CD14-positive monocyte (primary cell): ENCODE results near the gene SMARCD1. TPM values are rescaled to one million over a fixed set of nuclear protein-coding genes. Genes with fewer than 3 reads are reported as not detected.

Source experiments
- DNase-seq, 3 donors: peaks; one replicate each; pipeline ENCODE4 v3.0.0-alpha.2; 2011 to 2022
- H2AFZ ChIP-seq: 2 replicates; pipeline ENCODE4 v1.6.0; 2012; ENCODE audit warnings: mild to moderate bottlenecking, low read depth, low read length, inconsistent platforms; ENCODE audit not compliant: insufficient read depth, poor library complexity, severe bottlenecking
- H3K27ac ChIP-seq, 2 donors: 1 replicate in 1 of 2; 2 replicates in 1 of 2; pipeline ENCODE4 v1.5.1; 2012 to 2013; ENCODE audit warnings: low read length in 2 of 2, control low read depth in 1 of 2, inconsistent platforms in 1 of 2, low read depth in 1 of 2, mild to moderate bottlenecking in 1 of 2
- H3K27me3 ChIP-seq, 2 donors: one replicate each; pipeline versions ENCODE4 v1.6.0 to v1.6.1; 2011 to 2013; ENCODE audit warnings: low read length in 2 of 2; ENCODE audit not compliant: control insufficient read depth in 2 of 2, insufficient read depth in 2 of 2
- H3K36me3 ChIP-seq, 2 donors: replicated peaks in 1 of 2; 1 replicate in 1 of 2; 2 replicates in 1 of 2; pipeline versions ENCODE4 v1.5.1 to v1.6.1; 2012 to 2013; ENCODE audit warnings: low read length in 2 of 2, control low read depth in 1 of 2, inconsistent platforms in 1 of 2, mild to moderate bottlenecking in 1 of 2; ENCODE audit not compliant: insufficient read depth in 2 of 2, control insufficient read depth in 1 of 2
- H3K4me1 ChIP-seq, 2 donors: 1 replicate in 1 of 2; 2 replicates in 1 of 2; pipeline versions ENCODE4 v1.5.1 to v1.6.1; 2012 to 2013; ENCODE audit warnings: low read length in 2 of 2, control low read depth in 1 of 2, inconsistent platforms in 1 of 2, mild to moderate bottlenecking in 1 of 2, moderate library complexity in 1 of 2; ENCODE audit not compliant: insufficient read depth in 2 of 2, control insufficient read depth in 1 of 2
- H3K4me2 ChIP-seq: replicated peaks from 2 replicates; pipeline ENCODE3; 2012; ENCODE audit warnings: low read length, moderate library complexity, mild to moderate bottlenecking; ENCODE audit not compliant: poor library complexity, severe bottlenecking; ENCODE audit errors: extremely low read depth
- H3K4me3 ChIP-seq, 3 experiments: fragments of 200-600 bp in 1 of 3; sonication (generic) in 1 of 3; replicated peaks in 1 of 3; 1 replicate in 2 of 3; 2 replicates in 1 of 3; pipeline ENCODE4 v1.5.1; 2011 to 2013; ENCODE audit warnings: low read length in 3 of 3, mild to moderate bottlenecking in 3 of 3, control low read depth in 2 of 3, low read depth in 2 of 3, inconsistent platforms in 1 of 3, moderate library complexity in 1 of 3
- H3K79me2 ChIP-seq: 2 replicates; pipeline ENCODE4 v1.6.0; 2012; ENCODE audit warnings: mild to moderate bottlenecking, control low read depth, inconsistent platforms, low read length, moderate library complexity; ENCODE audit not compliant: insufficient read depth
- H3K9ac ChIP-seq: 2 replicates; pipeline ENCODE4 v1.6.0; 2017; ENCODE audit warnings: low read length, mild to moderate bottlenecking; ENCODE audit not compliant: insufficient read depth, poor library complexity, severe bottlenecking
- H3K9me3 ChIP-seq, 2 donors: replicated peaks in 1 of 2; 1 replicate in 1 of 2; 2 replicates in 1 of 2; pipeline versions ENCODE4 v1.5.1 to v1.6.1; 2012 to 2013; ENCODE audit warnings: low read length in 2 of 2, control low read depth in 1 of 2; ENCODE audit not compliant: control insufficient read depth in 1 of 2, insufficient read depth in 1 of 2
- H4K20me1 ChIP-seq: 2 replicates; pipeline ENCODE4 v1.6.0; 2012; ENCODE audit warnings: mild to moderate bottlenecking, low read length, control low read depth, moderate library complexity; ENCODE audit not compliant: insufficient read depth
- H3K27ac Mint-ChIP-seq, 7 donors: one replicate each; pipeline ENCODE4 v1.8.0; 2020; ENCODE audit warnings: mild to moderate bottlenecking in 7 of 7, mixed read lengths in 7 of 7, moderate library complexity in 6 of 7, inconsistent platforms in 2 of 7
- H3K27me3 Mint-ChIP-seq, 3 donors: one replicate each; pipeline ENCODE4 v1.8.0; 2021 to 2022; ENCODE audit warnings: low read depth in 3 of 3, mild to moderate bottlenecking in 3 of 3, mixed read lengths in 3 of 3, moderate library complexity in 3 of 3, inconsistent platforms in 1 of 3
- H3K36me3 Mint-ChIP-seq, 2 donors: one replicate each; pipeline ENCODE4 v1.8.0; 2020; ENCODE audit warnings: mixed read lengths in 2 of 2, inconsistent platforms in 1 of 2, mild to moderate bottlenecking in 1 of 2
- H3K4me1 Mint-ChIP-seq: one replicate; pipeline ENCODE4 v1.8.0; 2020; ENCODE audit warnings: mild to moderate bottlenecking, mixed read lengths
- H3K4me3 Mint-ChIP-seq, 2 donors: one replicate each; pipeline ENCODE4 v1.8.0; 2020; ENCODE audit warnings: mild to moderate bottlenecking in 2 of 2, mixed read lengths in 2 of 2, moderate library complexity in 1 of 2
- H3K9me3 Mint-ChIP-seq, 7 donors: one replicate each; pipeline ENCODE4 v1.8.0; 2020 to 2022; ENCODE audit warnings: mixed read lengths in 7 of 7, mild to moderate bottlenecking in 6 of 7, moderate library complexity in 6 of 7, inconsistent platforms in 2 of 7
- CTCF ChIP-seq: fragments of 200-600 bp; IDR thresholded peaks from one replicate; pipeline ENCODE4 v1.8.0; 2022; ENCODE audit warnings: antibody characterized with exemption, mild to moderate bottlenecking
- WGBS: methylation state at CpG from one replicate; pipeline ENCODE4 v1.1.5; 2013; ENCODE audit warnings: missing lambda C conversion rate; ENCODE audit not compliant: insufficient coverage; 5-methylcytosine and 5-hydroxymethylcytosine counted together
- intact Hi-C, 2 donors: fragments of 100-400 bp; cut with micrococcal nuclease; formaldehyde crosslinking; loops; one replicate each; pipeline versions ENCODE4 v1.15.0 to v1.15.1; 2023
- polyA plus RNA-seq, 3 donors: library from polyadenylated mRNA; depleted of rRNA in 1 of 3; unstranded in 2 of 3; stranded (reverse) in 1 of 3; fragments of 300-500 nt in 2 of 3; fragments of >200 nt in 1 of 3; fragmentation: Illumina TruSeq in 2 of 3; gene quantifications; 1 replicate in 2 of 3; 2 replicates in 1 of 3; pipeline ENCODE4 v1.2.3, GENCODE V29; 2012 to 2021

SMARCD1 gene
- polyA plus RNA-seq, 3 donors, result 3.7 to 41.9 (median 7.8) TPM

- H3K27me3 ChIP-seq, result no peaks in the 10 kb centered on the region
- Mint-ChIP-seq H3K36me3 (peaks cover 13 to 21% of the 10 kb centered on the region in 2 donors), H3K9me3 (no peaks in the 10 kb centered on the region), H3K27me3 (peaks cover 0 to 7% (median 2%) of the 10 kb centered on the region in 3 donors), H3K4me1 (peaks cover 25% of the 10 kb centered on the region), H3K4me3 (peak overlapping the region; percentile 69 to 87), H3K27ac (peak overlapping the region in 4 of 7 donors; percentile 62 to 85 (median 74))
- 18% methylated on average over 18 of the region's 19 CpGs for WGBS
- no peak for DNase-seq
- H3K9ac ChIP-seq, result no peak overlapping the region
- H3K9me3 ChIP-seq, result no peaks in the 10 kb centered on the region
- peak overlapping the region; percentile 69 for H3K4me2 ChIP-seq
- H3K36me3 ChIP-seq, result peaks cover 5 to 9% of the 10 kb centered on the region in 2 donors
- H3K27ac ChIP-seq, result no peak overlapping the region
- peak overlapping the region; percentile 75 for H2AFZ ChIP-seq
- H4K20me1 ChIP-seq, result peaks cover 22% of the 10 kb centered on the region
- H3K79me2 ChIP-seq, result peaks cover 38% of the 10 kb centered on the region
- H3K4me3 ChIP-seq, result peak overlapping the region in 2 of 3 experiments; percentile 11 to 56
- peak; percentile 91 for TF ChIP-seq CTCF
- intact Hi-C loops, result loop anchor here in 1 of 2 donors (5.0 kb wide), 1 partner anchor 56 kb away; the partner anchor contains the start of gene CERS5
- peaks cover 16 to 23% of the 10 kb centered on the region in 2 donors for H3K4me1 ChIP-seq
These were observed 26.2 kb downstream of the SMARCD1 start for GRCh38 chr12:50111395-50111692.

- DNase-seq, result peak; percentile 99 to 100 (median 99)
- Mint-ChIP-seq H3K27me3 (peaks cover 0 to 6% (median 2%) of the 10 kb centered on the region in 3 donors), H3K9me3 (no peaks in the 10 kb centered on the region), H3K36me3 (peaks cover 18 to 26% of the 10 kb centered on the region in 2 donors), H3K27ac (peak within 1 kb of the TSS; percentile 98 to 100 (median 99)), H3K4me1 (peaks cover 26% of the 10 kb centered on the region), H3K4me3 (peak within 1 kb of the TSS; percentile 98 to 99)
- no peaks in the 10 kb centered on the region for H3K27me3 ChIP-seq
- H3K36me3 ChIP-seq, result peaks cover 10 to 14% of the 10 kb centered on the region in 2 donors
- peak within 1 kb of the TSS; percentile 81 for H2AFZ ChIP-seq
- WGBS, result 0% methylated on average over 56 of the region's 59 CpGs
- H3K9me3 ChIP-seq, result no peaks in the 10 kb centered on the region
- H3K9ac ChIP-seq, result peak within 1 kb of the TSS; percentile 96
- peak; percentile 17 for TF ChIP-seq CTCF
- peak within 1 kb of the TSS; percentile 67 to 87 (median 82) for H3K4me3 ChIP-seq
- H3K27ac ChIP-seq, result peak within 1 kb of the TSS; percentile 98
- H4K20me1 ChIP-seq, result peaks cover 27% of the 10 kb centered on the region
- H3K4me1 ChIP-seq, result peaks cover 16 to 23% of the 10 kb centered on the region in 2 donors
- peaks cover 43% of the 10 kb centered on the region for H3K79me2 ChIP-seq
- intact Hi-C loops, result loop anchor here (2.0 to 5.0 kb wide), 2 partner anchors 55 to 63 kb away; partner anchors contain the start of gene CERS5 (in 1 of the 2)
- H3K4me2 ChIP-seq, result peak within 1 kb of the TSS; percentile 77
These were observed 26.7 kb downstream of the SMARCD1 start, which contains the start of gene COX14 for GRCh38 chr12:50111693-50112455. TSS of gene COX14 (plus strand) at chr12:50112236. CDS start at chr12:50120044, 7,808 bp downstream.
